ENCODE data around the gene TMEM178B. TPM values are rescaled to one million over a fixed set of nuclear protein-coding genes. Genes with fewer than 3 reads are reported as not detected.
"Not testable (repeated sequence)": the region's sequence is repeated elsewhere in the genome, so short reads cannot be mapped to it uniquely, and the experiment has no call there.

TMEM178B gene
- total and polyA plus RNA-seq, 12 donors, result 1.2 to 54.6 (median 25.7) TPM

- Histone ChIP-seq H3K4me1 (peaks cover 0 to 40% (median 33%) of the 10 kb centered on the region in 9 donors), H3K4me3 (peak overlapping the region; percentile 16 to 67 (median 60)), H3K27me3 (peaks cover 0 to 96% (median 50%) of the 10 kb centered on the region in 7 donors), H3K27ac (peak overlapping the region in 4 of 10 donors; percentile 14 to 21 (median 17)), H3K36me3 (no peaks in the 10 kb centered on the region), H3K9me3 (no peaks in the 10 kb centered on the region)
- ATAC-seq (peak in 7 of 8 donors; percentile 14 to 64 (median 25)), DNase-seq (peak in 1 of 2 donors; percentile 15)
- 1 to 2% methylated on average over 72 to 75 of the region's 75 CpGs for WGBS, 2 donors
- TF ChIP-seq CTCF (IDR thresholded peaks at IDR 0.05), result no peak
- intact Hi-C loops (cut with DNase I), result loop anchor here in 5 of 10 donors (5.0 to 10.0 kb wide), 4 partner anchors 140 to 460 kb away; no protein-coding TSS in a partner anchor
These were observed 513 bp downstream of the TMEM178B start for GRCh38 chr7:141074162-141074991.

- DNase-seq (no peak), ATAC-seq (no peak)
- no peaks in the 10 kb centered on the region for H3K9me3 ChIP-seq
- WGBS, 2 donors, result 34 to 37% methylated on average over 4 of the region's 4 CpGs
- H3K36me3 ChIP-seq, result no peaks in the 10 kb centered on the region
- TF ChIP-seq CTCF (IDR thresholded peaks at IDR 0.05), result no peak
- H3K4me1 ChIP-seq, result peaks cover 0 to 40% (median 33%) of the 10 kb centered on the region in 9 donors
- no peak overlapping the region for H3K27ac ChIP-seq
- intact Hi-C loops (cut with DNase I), result loop anchor here in 5 of 10 donors (5.0 to 10.0 kb wide), 4 partner anchors 140 to 460 kb away; no protein-coding TSS in a partner anchor
- peak overlapping the region in 8 of 10 donors; percentile 45 to 67 (median 62) for H3K4me3 ChIP-seq
- peaks cover 0 to 90% (median 48%) of the 10 kb centered on the region in 7 donors for H3K27me3 ChIP-seq
These were observed 1.1 kb downstream of the TMEM178B start for GRCh38 chr7:141074997-141075396.

GRCh38 chr7:141076377-141076776 lies 2.5 kb downstream of the TMEM178B start:
- no peak for TF ChIP-seq CTCF (IDR thresholded peaks at IDR 0.05)
- no peak for DNase-seq
- Histone ChIP-seq H3K4me3 (no peak overlapping the region), H3K9me3 (no peaks in the 10 kb centered on the region), H3K36me3 (no peaks in the 10 kb centered on the region), H3K27me3 (peaks cover 0 to 76% (median 43%) of the 10 kb centered on the region in 7 donors), H3K27ac (no peak overlapping the region), H3K4me1 (peaks cover 0 to 36% (median 28%) of the 10 kb centered on the region in 9 donors)
- WGBS, 2 donors, result 37 to 47% methylated on average over 3 of the region's 3 CpGs
- intact Hi-C loops (cut with DNase I), result loop anchor here in 4 of 10 donors (10.0 kb wide), 3 partner anchors 138 to 458 kb away; no protein-coding TSS in a partner anchor
- no peak for ATAC-seq

GRCh38 chr7:141079219-141079618 lies 5.4 kb downstream of the TMEM178B start:
- Histone ChIP-seq H3K9me3 (no peaks in the 10 kb centered on the region), H3K27me3 (peaks cover 0 to 48% (median 16%) of the 10 kb centered on the region in 7 donors), H3K4me1 (peaks cover 0 to 11% (median 6%) of the 10 kb centered on the region in 9 donors), H3K36me3 (no peaks in the 10 kb centered on the region), H3K4me3 (no peak overlapping the region), H3K27ac (no peak overlapping the region)
- DNase-seq, result no peak
- WGBS, 2 donors, result 77 to 78% methylated on average over 8 of the region's 8 CpGs
- TF ChIP-seq CTCF (IDR thresholded peaks at IDR 0.05), result no peak
- no peak for ATAC-seq
- intact Hi-C loops (cut with DNase I), result loop anchor here in 4 of 10 donors (10.0 kb wide), 3 partner anchors 136 to 456 kb away; no protein-coding TSS in a partner anchor

- intact Hi-C loops (cut with DNase I); H3K4me1 ChIP-seq; H3K27me3 ChIP-seq; DNase-seq; H3K4me3 ChIP-seq; H3K36me3 ChIP-seq; ATAC-seq; H3K27ac ChIP-seq; H3K9me3 ChIP-seq: not testable (repeated sequence)
- WGBS, 2 donors, result 82% methylated on average over 1 of the region's 2 CpGs; no CpG with 5 or more reads in 1 of the 2 donors
These were observed 15.6 kb downstream of the TMEM178B start for GRCh38 chr7:141089490-141089889.
